Neural cell (in vitro differentiated cells): Measurements from ENCODE around the gene SPATS2. TPM values are rescaled to one million over a fixed set of nuclear protein-coding genes. Genes with fewer than 3 reads are reported as not detected.

ENCODE experiments used
- H2AFZ ChIP-seq: fragments of 200-600, 300-800 bp; sonication (generic), shearing (Covaris generic); 2 replicates; pipeline ENCODE4 v1.6.0; 2014; ENCODE audit warnings: low read depth, mild to moderate bottlenecking, antibody characterized with exemption, low read length, moderate library complexity
- H3F3A ChIP-seq: fragments of 200-600 bp; shearing (Covaris generic); 2 replicates; pipeline ENCODE4 v1.6.1; 2016; ENCODE audit warnings: mild to moderate bottlenecking, moderate library complexity, mixed read lengths, antibody characterized with exemption, low read length; ENCODE audit not compliant: insufficient read depth, poor library complexity, severe bottlenecking
- H3K27ac ChIP-seq: fragments of 200-600, 300-800 bp; sonication (generic), shearing (Covaris generic); 2 replicates; pipeline ENCODE4 v1.5.1; 2014; ENCODE audit warnings: mild to moderate bottlenecking, low read length, moderate library complexity
- H3K27me3 ChIP-seq: fragments of 300-800, 200-600 bp; sonication (generic), shearing (Covaris generic); 2 replicates; pipeline ENCODE4 v1.6.0; 2014; ENCODE audit warnings: mild to moderate bottlenecking, low read depth, low read length, moderate library complexity; ENCODE audit not compliant: insufficient read depth
- H3K36me3 ChIP-seq: fragments of 300-800, 200-600 bp; sonication (generic), shearing (Covaris generic); 2 replicates; pipeline ENCODE4 v1.5.1; 2014; ENCODE audit warnings: mild to moderate bottlenecking, antibody characterized with exemption, low read length, moderate library complexity; ENCODE audit not compliant: insufficient read depth
- H3K4me2 ChIP-seq: fragments of 300-800, 200-600 bp; sonication (generic), shearing (Covaris generic); 2 replicates; pipeline ENCODE4 v1.6.0; 2014; ENCODE audit warnings: mild to moderate bottlenecking, low read length
- H3K4me3 ChIP-seq: fragments of 300-800, 200-600 bp; sonication (generic), shearing (Covaris generic); 2 replicates; pipeline ENCODE4 v1.5.1; 2014; ENCODE audit warnings: mild to moderate bottlenecking, low read length, moderate library complexity
- H3K79me2 ChIP-seq: fragments of 200-600 bp; shearing (Covaris generic); replicated peaks from 2 replicates; pipeline ENCODE4 v1.6.0; 2014; ENCODE audit warnings: mild to moderate bottlenecking, low read length, moderate library complexity; ENCODE audit not compliant: insufficient read depth
- H3K9ac ChIP-seq: fragments of 300-800, 200-600 bp; sonication (generic), shearing (Covaris generic); 2 replicates; pipeline ENCODE4 v1.6.1; 2016; ENCODE audit warnings: mild to moderate bottlenecking, low read length, mixed read lengths
- H3K9me2 ChIP-seq: fragments of 200-600 bp; shearing (Covaris generic); 2 replicates; pipeline ENCODE4 v1.6.1; 2016; ENCODE audit warnings: mild to moderate bottlenecking, low read length, mixed read lengths; ENCODE audit not compliant: insufficient read depth
- H3K9me3 ChIP-seq: fragments of 200-600, 300-800 bp; sonication (generic), shearing (Covaris generic); 2 replicates; pipeline ENCODE4 v1.6.1; 2016; ENCODE audit warnings: mild to moderate bottlenecking, mixed run types, low read length, moderate library complexity, mixed read lengths
- H4K20me1 ChIP-seq: fragments of 200-600 bp; shearing (Covaris generic); 2 replicates; pipeline ENCODE4 v1.6.1; 2016; ENCODE audit warnings: mild to moderate bottlenecking, mixed run types; ENCODE audit not compliant: insufficient read depth
- CTCF ChIP-seq: fragments of 450-650 bp; IDR thresholded peaks from 2 replicates; pipeline ENCODE4 v1.5.1; 2014; ENCODE audit warnings: antibody characterized with exemption, mild to moderate bottlenecking, moderate library complexity; ENCODE audit not compliant: poor library complexity, severe bottlenecking
- EP300 ChIP-seq: fragments of 450-650 bp; conservative IDR thresholded peaks from 2 replicates; pipeline ENCODE4 v1.6.1; 2014; ENCODE audit warnings: antibody characterized with exemption, mild to moderate bottlenecking, moderate library complexity; ENCODE audit not compliant: poor library complexity, severe bottlenecking
- EZH2 ChIP-seq: fragments of 200-600, 300-800 bp; shearing (Covaris generic), sonication (generic); IDR thresholded peaks from 2 replicates; pipeline ENCODE4 v1.6.1; 2014; ENCODE audit warnings: antibody characterized with exemption, low read length, borderline replicate concordance, mild to moderate bottlenecking; ENCODE audit not compliant: insufficient read depth, poor library complexity, severe bottlenecking
- MXI1 ChIP-seq: fragments of 450-650 bp; conservative IDR thresholded peaks from 2 replicates; pipeline ENCODE4 v1.6.1; 2014; ENCODE audit warnings: antibody characterized with exemption, mild to moderate bottlenecking; ENCODE audit not compliant: poor library complexity, severe bottlenecking
- POLR2AphosphoS5 ChIP-seq: IDR thresholded peaks from 2 replicates; pipeline ENCODE4 v1.6.1; 2012
- RAD21 ChIP-seq: fragments of 450-650 bp; conservative IDR thresholded peaks from 2 replicates; pipeline ENCODE4 v1.6.1; 2014; ENCODE audit warnings: antibody characterized with exemption, mild to moderate bottlenecking, moderate library complexity
- SMC3 ChIP-seq: fragments of 450-650 bp; conservative IDR thresholded peaks from 2 replicates; pipeline ENCODE4 v1.6.1; 2014; ENCODE audit warnings: antibody characterized with exemption, mild to moderate bottlenecking, moderate library complexity; ENCODE audit not compliant: poor library complexity
- TAF1 ChIP-seq: IDR thresholded peaks from 2 replicates; pipeline ENCODE4 v1.6.1; 2012; ENCODE audit warnings: low read depth
- polyA plus RNA-seq: library from polyadenylated mRNA; depleted of rRNA; stranded (reverse); fragments of >200 nt; gene quantifications from 2 replicates; pipeline ENCODE4 v1.2.3, GENCODE V29; 2014
- TF ChIP-seq, protein P1 (sequence below): IDR thresholded peaks from 2 replicates; pipeline ENCODE4 v1.6.1; 2012; ENCODE audit warnings: borderline replicate concordance

Gene SPATS2
- polyA plus RNA-seq, 1 donor from 2014 or later: 58.4 TPM

GRCh38 chr12:49537231-49537751, 170.0 kb downstream of the SPATS2 start:
- Histone ChIP-seq H3K27me3 (peaks cover 58% of the 10 kb centered on the region), H3K9ac (peak overlapping the region; percentile 50), H4K20me1 (no peaks in the 10 kb centered on the region), H3K9me2 (no peaks in the 10 kb centered on the region), H3K9me3 (no peaks in the 10 kb centered on the region), H3F3A (no peaks in the 10 kb centered on the region), H3K36me3 (no peaks in the 10 kb centered on the region), H3K4me3 (peak overlapping the region; percentile 68), H3K27ac (no peak overlapping the region), H3K4me2 (no peak overlapping the region), H3K79me2 (no peaks in the 10 kb centered on the region), H2AFZ (no peak overlapping the region)
- TF ChIP-seq RAD21 (no peak), EZH2 (no peak), CTCF (no peak), EP300 (no peak), SMC3 (no peak), POLR2AphosphoS5 (no peak), MXI1 (no peak), TAF1 (no peak)
- TF ChIP-seq, protein P1, sequence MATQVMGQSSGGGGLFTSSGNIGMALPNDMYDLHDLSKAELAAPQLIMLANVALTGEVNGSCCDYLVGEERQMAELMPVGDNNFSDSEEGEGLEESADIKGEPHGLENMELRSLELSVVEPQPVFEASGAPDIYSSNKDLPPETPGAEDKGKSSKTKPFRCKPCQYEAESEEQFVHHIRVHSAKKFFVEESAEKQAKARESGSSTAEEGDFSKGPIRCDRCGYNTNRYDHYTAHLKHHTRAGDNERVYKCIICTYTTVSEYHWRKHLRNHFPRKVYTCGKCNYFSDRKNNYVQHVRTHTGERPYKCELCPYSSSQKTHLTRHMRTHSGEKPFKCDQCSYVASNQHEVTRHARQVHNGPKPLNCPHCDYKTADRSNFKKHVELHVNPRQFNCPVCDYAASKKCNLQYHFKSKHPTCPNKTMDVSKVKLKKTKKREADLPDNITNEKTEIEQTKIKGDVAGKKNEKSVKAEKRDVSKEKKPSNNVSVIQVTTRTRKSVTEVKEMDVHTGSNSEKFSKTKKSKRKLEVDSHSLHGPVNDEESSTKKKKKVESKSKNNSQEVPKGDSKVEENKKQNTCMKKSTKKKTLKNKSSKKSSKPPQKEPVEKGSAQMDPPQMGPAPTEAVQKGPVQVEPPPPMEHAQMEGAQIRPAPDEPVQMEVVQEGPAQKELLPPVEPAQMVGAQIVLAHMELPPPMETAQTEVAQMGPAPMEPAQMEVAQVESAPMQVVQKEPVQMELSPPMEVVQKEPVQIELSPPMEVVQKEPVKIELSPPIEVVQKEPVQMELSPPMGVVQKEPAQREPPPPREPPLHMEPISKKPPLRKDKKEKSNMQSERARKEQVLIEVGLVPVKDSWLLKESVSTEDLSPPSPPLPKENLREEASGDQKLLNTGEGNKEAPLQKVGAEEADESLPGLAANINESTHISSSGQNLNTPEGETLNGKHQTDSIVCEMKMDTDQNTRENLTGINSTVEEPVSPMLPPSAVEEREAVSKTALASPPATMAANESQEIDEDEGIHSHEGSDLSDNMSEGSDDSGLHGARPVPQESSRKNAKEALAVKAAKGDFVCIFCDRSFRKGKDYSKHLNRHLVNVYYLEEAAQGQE: no peak

DNA sequence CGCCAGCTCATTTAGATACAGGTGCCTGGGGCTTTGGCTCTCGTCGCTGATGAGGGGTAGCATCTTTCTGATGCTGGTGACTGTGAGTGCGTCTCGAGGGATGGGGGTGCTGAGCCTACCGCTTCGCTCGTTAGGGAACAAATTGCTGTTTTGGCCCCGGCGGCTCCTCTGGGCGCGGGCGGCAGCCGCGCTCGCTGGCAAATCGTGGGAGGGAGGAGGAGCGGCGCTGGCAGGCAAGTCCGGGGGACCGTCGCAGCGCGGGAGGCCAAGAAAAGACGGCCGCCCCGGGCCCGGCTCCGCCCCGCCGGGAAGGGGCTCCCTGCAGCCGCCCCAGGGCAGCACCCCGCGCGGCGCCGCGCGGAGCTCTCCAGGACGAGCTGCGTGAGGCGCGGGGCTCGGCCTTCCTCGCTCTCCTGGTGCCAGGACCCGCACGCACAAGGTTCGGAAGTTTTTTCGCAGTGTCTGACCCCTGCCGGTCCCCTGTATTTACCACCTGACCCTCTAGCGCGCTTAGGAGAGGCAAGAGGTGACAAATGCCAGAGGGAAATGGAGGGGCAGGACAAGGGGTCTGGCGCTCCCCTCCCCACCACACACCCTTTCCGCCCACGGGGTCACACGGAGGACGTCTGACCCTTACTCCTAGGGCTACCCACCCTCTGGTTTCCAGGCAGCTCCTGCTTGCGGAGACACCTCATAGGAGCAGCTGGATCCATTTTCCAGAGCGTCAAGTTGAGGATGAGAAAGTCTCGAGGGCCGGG, 170.7 kb downstream of the SPATS2 start:
- H4K20me1 ChIP-seq: no peaks in the 10 kb centered on the region
- H2AFZ ChIP-seq: no peak overlapping the region
- no peaks in the 10 kb centered on the region for H3F3A ChIP-seq
- peaks cover 65% of the 10 kb centered on the region for H3K27me3 ChIP-seq
- H3K27ac ChIP-seq: no peak overlapping the region
- H3K9ac ChIP-seq: peak overlapping the region; percentile 50
- H3K4me3 ChIP-seq: peak overlapping the region; percentile 68
- H3K9me2 ChIP-seq: no peaks in the 10 kb centered on the region
- no peak overlapping the region for H3K4me2 ChIP-seq
- H3K79me2 ChIP-seq: no peaks in the 10 kb centered on the region
- no peaks in the 10 kb centered on the region for H3K36me3 ChIP-seq
- TF ChIP-seq SMC3: no peak
- TF ChIP-seq, protein P1: no peak
- no peak for TF ChIP-seq EZH2
- TF ChIP-seq MXI1: peak; percentile 25
- H3K9me3 ChIP-seq: no peaks in the 10 kb centered on the region
